Mammary epithelial cell (primary cell): ENCODE measurements around the gene LMO4.

Source experiments
- CTCF ChIP-seq, 2 donors: IDR thresholded peaks in 1 of 2; conservative IDR thresholded peaks in 1 of 2; 2 replicates each; pipeline ENCODE4 v1.5.1; 2011 to 2012; ENCODE audit warnings: inconsistent platforms in 2 of 2, low read length in 2 of 2, mild to moderate bottlenecking in 2 of 2, control low read depth in 1 of 2, low read depth in 1 of 2; ENCODE audit not compliant: insufficient read depth in 1 of 2; ENCODE audit errors: extremely low read depth in 1 of 2
- EZH2 ChIP-seq: IDR thresholded peaks from 2 replicates; pipeline ENCODE4 v1.6.1; 2012; ENCODE audit warnings: low read length, inconsistent platforms, borderline replicate concordance

GRCh38 chr1:87333692-87334347 is 5.1 kb downstream of the LMO4 start:
- TF ChIP-seq CTCF (conservative IDR thresholded peaks at IDR 0.05 in 1 of 2, IDR thresholded peaks at IDR 0.05 in 1 of 2; ENCODE audit: extremely low read depth in 1 of 2, insufficient read depth in 1 of 2, low read depth in 1 of 2, low read length in 2 of 2) (no peak), EZH2 (no peak)
